Endodermal cell (in vitro differentiated cells): ENCODE data around the gene VAV3. TPM values are rescaled to one million over a fixed set of nuclear protein-coding genes. Genes with fewer than 3 reads are reported as not detected.

Source experiments
- DNase-seq: peaks from one replicate; pipeline ENCODE4 v3.0.0-alpha.2; 2017
- H3K27ac ChIP-seq: 2 replicates; pipeline ENCODE4 v1.5.1; 2013; ENCODE audit warnings: mild to moderate bottlenecking, low read depth, low read length, moderate library complexity
- H3K27me3 ChIP-seq: 2 replicates; pipeline ENCODE4 v1.6.1; 2013; ENCODE audit warnings: mild to moderate bottlenecking, low read length, moderate library complexity; ENCODE audit not compliant: insufficient read depth, control insufficient read depth, poor library complexity, severe bottlenecking
- H3K36me3 ChIP-seq: 2 replicates; pipeline ENCODE4 v1.7.0; 2013; ENCODE audit warnings: mild to moderate bottlenecking, low read length, moderate library complexity; ENCODE audit not compliant: control insufficient read depth, insufficient read depth
- H3K4me1 ChIP-seq: one replicate; pipeline ENCODE4 v1.7.0; 2013; ENCODE audit warnings: low read length; ENCODE audit not compliant: control insufficient read depth, insufficient read depth
- H3K4me3 ChIP-seq: 2 replicates; pipeline ENCODE4 v1.5.1; 2013; ENCODE audit warnings: mild to moderate bottlenecking, low read length, moderate library complexity
- H3K9ac ChIP-seq: 2 replicates; pipeline ENCODE4 v1.6.1; 2013; ENCODE audit warnings: mild to moderate bottlenecking, low read length, moderate library complexity; ENCODE audit not compliant: poor library complexity, severe bottlenecking; ENCODE audit errors: extremely low read depth
- H3K9me3 ChIP-seq: 2 replicates; pipeline ENCODE4 v1.6.1; 2013; ENCODE audit warnings: mild to moderate bottlenecking, low read length, moderate library complexity; ENCODE audit not compliant: control insufficient read depth
- H3K27ac Mint-ChIP-seq: 2 replicates; pipeline ENCODE4 v1.8.0; 2020; ENCODE audit warnings: mixed read lengths
- H3K27me3 Mint-ChIP-seq: 2 replicates; pipeline ENCODE4 v1.8.0; 2021; ENCODE audit warnings: mild to moderate bottlenecking, mixed read lengths; ENCODE audit not compliant: insufficient read depth
- H3K36me3 Mint-ChIP-seq: 2 replicates; pipeline ENCODE4 v1.8.0; 2020; ENCODE audit warnings: low read depth, mixed read lengths
- H3K4me1 Mint-ChIP-seq: 2 replicates; pipeline ENCODE4 v1.8.0; 2020; ENCODE audit warnings: mixed read lengths
- H3K4me3 Mint-ChIP-seq: 2 replicates; pipeline ENCODE4 v1.8.0; 2020; ENCODE audit warnings: mild to moderate bottlenecking, moderate library complexity, mixed read lengths
- H3K9me3 Mint-ChIP-seq: 2 replicates; pipeline ENCODE4 v1.8.0; 2020; ENCODE audit warnings: mild to moderate bottlenecking, mixed read lengths
- WGBS, 2 experiments: methylation state at CpG; one replicate each; pipeline versions ENCODE4 v1.1.5 to v1.1.7; 2013; ENCODE audit warnings: missing lambda C conversion rate in 2 of 2, mixed read lengths in 1 of 2; ENCODE audit not compliant: insufficient coverage in 1 of 2, insufficient read length in 1 of 2; 5-methylcytosine and 5-hydroxymethylcytosine counted together
- total RNA-seq, 2 donors: library from RNA; stranded (reverse); fragmentation: NEBNext Ultra II Directional in 1 of 2; extraction: Animal tissue kit (Norgen Biotek cat#: 25700) in 1 of 2; gene quantifications; 2 replicates in 1 of 2; 3 replicates in 1 of 2; pipeline ENCODE4 v1.2.1, GENCODE V29; 2021
- TF ChIP-seq, protein P1 (sequence below): fragments of 200-600 bp; sonication (generic); conservative IDR thresholded peaks from 2 replicates; pipeline ENCODE4 v1.5.0; 2021; ENCODE audit warnings: antibody characterized with exemption, mild to moderate bottlenecking

The VAV3 gene
- total RNA-seq, 2 donors from 2014 or later = 6.9 to 9.6 TPM

DNA sequence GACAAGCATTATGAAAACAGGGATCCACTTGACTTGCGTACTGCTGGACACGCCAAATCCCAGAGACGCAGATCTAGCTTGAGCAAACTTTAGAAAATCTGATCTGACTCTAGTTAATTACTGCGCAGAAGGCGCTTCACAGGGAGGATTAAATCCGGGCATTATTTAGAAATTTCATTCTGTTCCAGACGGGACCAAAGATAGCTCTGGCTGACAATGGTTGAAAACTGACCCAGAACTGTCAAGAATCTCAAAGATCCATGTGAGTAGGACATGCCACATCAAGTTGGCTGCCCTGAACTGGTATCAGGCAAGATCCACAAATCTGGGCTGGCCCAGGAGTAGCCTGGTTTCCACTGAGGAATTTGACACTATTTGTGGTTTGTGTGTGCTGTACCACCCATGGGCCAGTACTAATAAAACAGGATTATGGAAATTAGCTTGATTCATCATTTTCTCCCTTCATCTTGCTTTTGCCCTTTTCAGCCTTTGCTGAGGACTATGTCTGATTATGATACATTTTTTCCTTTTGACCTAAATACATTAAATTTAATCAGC is 171.0 kb downstream of the VAV3 start:
- H3K9ac ChIP-seq = no peak overlapping the region
- TF ChIP-seq, protein P1, sequence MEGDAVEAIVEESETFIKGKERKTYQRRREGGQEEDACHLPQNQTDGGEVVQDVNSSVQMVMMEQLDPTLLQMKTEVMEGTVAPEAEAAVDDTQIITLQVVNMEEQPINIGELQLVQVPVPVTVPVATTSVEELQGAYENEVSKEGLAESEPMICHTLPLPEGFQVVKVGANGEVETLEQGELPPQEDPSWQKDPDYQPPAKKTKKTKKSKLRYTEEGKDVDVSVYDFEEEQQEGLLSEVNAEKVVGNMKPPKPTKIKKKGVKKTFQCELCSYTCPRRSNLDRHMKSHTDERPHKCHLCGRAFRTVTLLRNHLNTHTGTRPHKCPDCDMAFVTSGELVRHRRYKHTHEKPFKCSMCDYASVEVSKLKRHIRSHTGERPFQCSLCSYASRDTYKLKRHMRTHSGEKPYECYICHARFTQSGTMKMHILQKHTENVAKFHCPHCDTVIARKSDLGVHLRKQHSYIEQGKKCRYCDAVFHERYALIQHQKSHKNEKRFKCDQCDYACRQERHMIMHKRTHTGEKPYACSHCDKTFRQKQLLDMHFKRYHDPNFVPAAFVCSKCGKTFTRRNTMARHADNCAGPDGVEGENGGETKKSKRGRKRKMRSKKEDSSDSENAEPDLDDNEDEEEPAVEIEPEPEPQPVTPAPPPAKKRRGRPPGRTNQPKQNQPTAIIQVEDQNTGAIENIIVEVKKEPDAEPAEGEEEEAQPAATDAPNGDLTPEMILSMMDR = no peak
- no peaks in the 10 kb centered on the region for H3K9me3 ChIP-seq
- no peak for DNase-seq
- H3K4me3 ChIP-seq = no peak overlapping the region
- peaks cover 51% of the 10 kb centered on the region for H3K27me3 ChIP-seq
- WGBS, 2 experiments = 87 to 88% methylated on average over 7 of the region's 7 CpGs
- Mint-ChIP-seq H3K9me3 (no peaks in the 10 kb centered on the region), H3K27me3 (peaks cover 16% of the 10 kb centered on the region), H3K27ac (no peak overlapping the region), H3K36me3 (no peaks in the 10 kb centered on the region), H3K4me1 (peaks cover 34% of the 10 kb centered on the region), H3K4me3 (no peak overlapping the region)
- peaks cover 5% of the 10 kb centered on the region for H3K4me1 ChIP-seq
- H3K36me3 ChIP-seq = no peaks in the 10 kb centered on the region
- no peak overlapping the region for H3K27ac ChIP-seq

DNA sequence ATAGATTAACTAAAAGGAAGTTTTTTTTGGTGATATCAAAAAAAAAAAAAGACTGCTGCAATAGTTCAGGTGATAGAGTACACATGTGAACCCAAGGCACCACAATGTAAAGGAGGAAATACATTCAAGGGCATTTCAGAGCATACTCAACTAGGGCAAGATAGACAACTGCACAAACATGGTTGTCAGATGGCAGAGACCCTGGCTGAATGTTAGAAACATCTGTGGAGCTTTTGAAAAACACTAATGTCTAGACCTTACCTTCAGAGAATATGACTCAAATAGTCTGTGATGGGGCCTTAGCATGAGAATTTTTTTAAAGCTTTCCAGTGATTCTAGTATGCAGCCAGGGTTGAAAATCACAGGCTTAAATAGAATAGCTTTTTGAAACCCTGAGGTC is 173.6 kb downstream of the VAV3 start:
- H3K4me3 Mint-ChIP-seq = no peak overlapping the region
- peaks cover 5% of the 10 kb centered on the region for H3K4me1 ChIP-seq
- H3K4me3 ChIP-seq = no peak overlapping the region
- H3K9ac ChIP-seq = no peak overlapping the region
- H3K36me3 ChIP-seq = no peaks in the 10 kb centered on the region
- no peak for DNase-seq
- no peak overlapping the region for H3K27ac ChIP-seq
- peaks cover 16% of the 10 kb centered on the region for H3K27me3 Mint-ChIP-seq
- H3K4me1 Mint-ChIP-seq = peaks cover 46% of the 10 kb centered on the region
- TF ChIP-seq, protein P1 = no peak
- H3K9me3 ChIP-seq = no peaks in the 10 kb centered on the region
- no peaks in the 10 kb centered on the region for H3K36me3 Mint-ChIP-seq
- peaks cover 73% of the 10 kb centered on the region for H3K27me3 ChIP-seq
- H3K27ac Mint-ChIP-seq = no peak overlapping the region
- H3K9me3 Mint-ChIP-seq = no peaks in the 10 kb centered on the region

DNA sequence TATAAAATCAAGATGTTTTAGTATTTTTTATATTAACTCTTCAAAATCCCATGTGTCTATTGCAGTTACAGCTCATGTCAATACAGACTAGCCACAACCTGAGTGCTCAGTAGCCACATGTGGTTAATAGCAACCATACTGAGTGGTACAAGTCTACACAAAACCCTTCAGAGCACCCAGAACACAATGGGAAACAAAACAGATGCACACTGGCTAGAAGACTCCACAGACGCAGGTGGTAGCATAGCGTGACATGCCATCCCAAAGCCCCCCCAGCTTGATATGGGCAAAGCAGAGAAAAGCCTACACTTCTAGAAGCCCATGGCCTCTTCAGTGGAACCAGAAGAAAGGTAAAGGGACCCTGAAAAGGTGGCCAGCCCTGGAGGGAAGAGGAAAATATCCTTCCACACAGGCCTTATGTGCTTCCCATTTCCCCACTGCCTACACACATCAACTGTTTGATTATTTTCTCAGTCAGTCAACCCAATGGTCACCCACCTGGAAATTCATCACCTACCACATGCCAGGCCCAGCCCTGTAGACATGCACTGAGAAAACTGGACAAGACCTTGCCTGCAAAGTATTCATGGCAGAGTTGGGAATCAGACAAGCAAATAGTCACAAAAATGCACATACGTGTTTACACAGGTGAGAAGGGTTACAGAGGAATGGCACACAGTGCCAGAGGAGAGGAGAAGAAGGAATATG is 175.0 kb downstream of the VAV3 start:
- 80 to 93% methylated on average over 2 to 3 of the region's 3 CpGs for WGBS, 2 experiments
- H3K27ac Mint-ChIP-seq = no peak overlapping the region
- H3K4me3 Mint-ChIP-seq = no peak overlapping the region
- H3K27me3 Mint-ChIP-seq = peaks cover 16% of the 10 kb centered on the region
- peaks cover 36% of the 10 kb centered on the region for H3K4me1 Mint-ChIP-seq
- Histone ChIP-seq H3K4me1 (peaks cover 5% of the 10 kb centered on the region), H3K4me3 (no peak overlapping the region), H3K36me3 (no peaks in the 10 kb centered on the region), H3K27ac (no peak overlapping the region), H3K9ac (no peak overlapping the region), H3K27me3 (peaks cover 59% of the 10 kb centered on the region), H3K9me3 (no peaks in the 10 kb centered on the region)
- no peaks in the 10 kb centered on the region for H3K36me3 Mint-ChIP-seq
- DNase-seq = no peak
- TF ChIP-seq, protein P1 = no peak
- H3K9me3 Mint-ChIP-seq = no peaks in the 10 kb centered on the region
